ENCODE measurements around the gene MED14.

MED14 gene

GRCh38 chrX:40612511-40612910 is 122.8 kb downstream of the MED14 start:
- CTCF ChIA-PET: no interaction called here
- no peak for DNase-seq (ENCODE audit: extremely low spot score)
- POLR2A ChIA-PET: no interaction called here
- TF ChIP-seq CTCF (IDR thresholded peaks at IDR 0.05; ENCODE audit: control extremely low read depth, extremely low read depth, low read depth, missing control alignments): no peak

- DNase-seq (ENCODE audit: extremely low spot score): no peak
- no peak for TF ChIP-seq CTCF (IDR thresholded peaks at IDR 0.05; ENCODE audit: control extremely low read depth, extremely low read depth, low read depth, missing control alignments)
- ChIA-PET POLR2A (no interaction called here), CTCF (interaction anchor here (1.6 kb wide), 1 partner anchor 63 kb away, joined by 3 read pairs; no protein-coding TSS in a partner anchor)
Measured at GRCh38 chrX:40607381-40607780, 128.0 kb downstream of the MED14 start.

- TF ChIP-seq CTCF (IDR thresholded peaks at IDR 0.05; ENCODE audit: control extremely low read depth, extremely low read depth, low read depth, missing control alignments): no peak
- POLR2A ChIA-PET: no interaction called here
- CTCF ChIA-PET: interaction anchor here (1.0 to 2.2 kb wide), 3 partner anchors 14 to 60 kb away, joined by 3 to 6 read pairs (median 4); no protein-coding TSS in a partner anchor
- DNase-seq (ENCODE audit: extremely low spot score): no peak
Measured at GRCh38 chrX:40603446-40603845, 131.9 kb downstream of the MED14 start.
